Breast epithelium (tissue), 4 donors: ENCODE measurements around the gene PATL2. TPM values are rescaled to one million over a fixed set of nuclear protein-coding genes. Genes with fewer than 3 reads are reported as not detected.

ENCODE experiments used
- DNase-seq, 2 donors: peaks; one replicate each; pipeline ENCODE4 v3.0.0-alpha.2; 2019; ENCODE audit warnings: low spot score in 2 of 2
- H3K27ac ChIP-seq, 2 donors: fragments of 200-600 bp; sonication (generic) in 1 of 2; one replicate each; pipeline ENCODE4 v1.5.1; 2016 to 2019; ENCODE audit warnings: mild to moderate bottlenecking in 1 of 2
- H3K27me3 ChIP-seq, 2 donors: fragments of 200-600 bp; sonication (generic) in 1 of 2; one replicate each; pipeline versions ENCODE4 v1.5.1 to v1.6.0; 2017 to 2019; ENCODE audit warnings: control low read depth in 1 of 2, mild to moderate bottlenecking in 1 of 2
- H3K36me3 ChIP-seq: fragments of 200-600 bp; one replicate; pipeline ENCODE4 v1.5.1; 2019
- H3K4me1 ChIP-seq, 2 donors: fragments of 200-600 bp; sonication (generic); one replicate each; pipeline ENCODE4 v1.5.1; 2016 to 2019; ENCODE audit warnings: control low read depth in 1 of 2
- H3K4me3 ChIP-seq, 3 donors: fragments of 200-600 bp; sonication (generic); 1 replicate in 2 of 3; 2 replicates in 1 of 3; pipeline ENCODE4 v1.5.1; 2016 to 2019; ENCODE audit warnings: mild to moderate bottlenecking in 3 of 3, moderate library complexity in 2 of 3
- H3K9me3 ChIP-seq, 2 donors: fragments of 200-600 bp; sonication (generic) in 1 of 2; one replicate each; pipeline ENCODE4 v1.5.1; 2016 to 2019; ENCODE audit warnings: control low read depth in 1 of 2
- POLR2A ChIP-seq: fragments of 450-650 bp; IDR thresholded peaks from one replicate; pipeline ENCODE4 v1.6.1; 2016; ENCODE audit warnings: antibody characterized with exemption, mild to moderate bottlenecking, moderate library complexity
- POLR2AphosphoS5 ChIP-seq, 3 donors: sonication (generic); formaldehyde crosslinking; IDR thresholded peaks; one replicate each; pipeline ENCODE4 v1.6.1; 2017; ENCODE audit warnings: antibody characterized with exemption in 3 of 3
- intact Hi-C: fragments of 100-400 bp; cut with DNase I; formaldehyde crosslinking; loops from one replicate; pipeline ENCODE4 v1.15.1; 2023; ENCODE audit warnings: low total_unique reads
- total RNA-seq, 3 donors: library from RNA; depleted of rRNA; stranded (reverse); fragments of >200 nt; gene quantifications; one replicate each; pipeline ENCODE4 v1.1.0, GENCODE V29; 2016
- TF ChIP-seq, protein P1 (sequence below), 3 donors: fragments of 450-650 bp; IDR thresholded peaks; one replicate each; pipeline ENCODE4 v1.5.1; 2016 to 2017; ENCODE audit warnings: antibody characterized with exemption in 3 of 3, mild to moderate bottlenecking in 3 of 3, moderate library complexity in 3 of 3

PATL2 gene
- total RNA-seq, 3 donors from 2014 or later, result 1.6 to 2.6 (median 2.2) TPM

DNA sequence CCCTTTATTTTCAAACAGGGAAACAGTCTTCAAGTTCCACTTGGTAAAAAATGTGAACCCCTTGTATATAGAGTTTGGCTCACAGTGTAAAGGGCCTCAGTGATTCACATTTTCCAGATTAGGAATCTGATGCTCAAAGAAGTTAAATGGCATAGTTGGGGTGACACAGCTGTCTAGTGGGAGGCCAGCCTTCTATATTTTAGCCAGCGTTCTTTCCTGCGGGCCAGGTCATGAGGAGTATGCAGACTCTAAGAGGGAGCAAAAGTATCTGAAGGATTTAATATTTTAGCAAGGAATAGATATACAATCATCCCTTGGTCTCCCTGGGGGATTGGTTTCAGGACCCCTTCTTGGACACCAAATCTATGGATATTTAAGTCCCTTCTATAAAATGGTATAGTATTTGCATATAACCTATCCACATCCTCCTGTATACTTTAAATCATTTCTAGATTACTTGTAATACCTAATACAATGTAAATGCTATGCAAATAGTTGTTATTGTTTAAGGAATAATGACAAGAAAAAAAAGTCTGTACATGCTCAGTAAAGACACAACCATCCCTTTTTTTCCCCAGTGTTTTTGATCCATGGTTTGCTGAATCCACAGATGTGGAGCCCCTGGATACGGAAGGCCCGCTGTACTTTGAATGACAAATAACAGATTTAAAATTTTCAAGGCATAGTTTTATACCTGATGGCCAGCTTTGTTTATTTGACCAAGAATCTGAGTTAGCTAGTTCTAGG, 7.2 kb upstream of the PATL2 start:
- Histone ChIP-seq H3K9me3 (no peaks in the 10 kb centered on the region), H3K4me3 (no peak overlapping the region), H3K27ac (no peak overlapping the region), H3K4me1 (peaks cover 0 to 12% of the 10 kb centered on the region in 2 donors), H3K27me3 (no peaks in the 10 kb centered on the region), H3K36me3 (peaks cover 8% of the 10 kb centered on the region)
- TF ChIP-seq POLR2A (no peak), POLR2AphosphoS5 (IDR thresholded peaks at IDR 0.05) (no peak)
- TF ChIP-seq, protein P1, sequence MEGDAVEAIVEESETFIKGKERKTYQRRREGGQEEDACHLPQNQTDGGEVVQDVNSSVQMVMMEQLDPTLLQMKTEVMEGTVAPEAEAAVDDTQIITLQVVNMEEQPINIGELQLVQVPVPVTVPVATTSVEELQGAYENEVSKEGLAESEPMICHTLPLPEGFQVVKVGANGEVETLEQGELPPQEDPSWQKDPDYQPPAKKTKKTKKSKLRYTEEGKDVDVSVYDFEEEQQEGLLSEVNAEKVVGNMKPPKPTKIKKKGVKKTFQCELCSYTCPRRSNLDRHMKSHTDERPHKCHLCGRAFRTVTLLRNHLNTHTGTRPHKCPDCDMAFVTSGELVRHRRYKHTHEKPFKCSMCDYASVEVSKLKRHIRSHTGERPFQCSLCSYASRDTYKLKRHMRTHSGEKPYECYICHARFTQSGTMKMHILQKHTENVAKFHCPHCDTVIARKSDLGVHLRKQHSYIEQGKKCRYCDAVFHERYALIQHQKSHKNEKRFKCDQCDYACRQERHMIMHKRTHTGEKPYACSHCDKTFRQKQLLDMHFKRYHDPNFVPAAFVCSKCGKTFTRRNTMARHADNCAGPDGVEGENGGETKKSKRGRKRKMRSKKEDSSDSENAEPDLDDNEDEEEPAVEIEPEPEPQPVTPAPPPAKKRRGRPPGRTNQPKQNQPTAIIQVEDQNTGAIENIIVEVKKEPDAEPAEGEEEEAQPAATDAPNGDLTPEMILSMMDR (IDR thresholded peaks at IDR 0.05), result no peak
- intact Hi-C loops, result no loop called here
- DNase-seq, result no peak

DNA sequence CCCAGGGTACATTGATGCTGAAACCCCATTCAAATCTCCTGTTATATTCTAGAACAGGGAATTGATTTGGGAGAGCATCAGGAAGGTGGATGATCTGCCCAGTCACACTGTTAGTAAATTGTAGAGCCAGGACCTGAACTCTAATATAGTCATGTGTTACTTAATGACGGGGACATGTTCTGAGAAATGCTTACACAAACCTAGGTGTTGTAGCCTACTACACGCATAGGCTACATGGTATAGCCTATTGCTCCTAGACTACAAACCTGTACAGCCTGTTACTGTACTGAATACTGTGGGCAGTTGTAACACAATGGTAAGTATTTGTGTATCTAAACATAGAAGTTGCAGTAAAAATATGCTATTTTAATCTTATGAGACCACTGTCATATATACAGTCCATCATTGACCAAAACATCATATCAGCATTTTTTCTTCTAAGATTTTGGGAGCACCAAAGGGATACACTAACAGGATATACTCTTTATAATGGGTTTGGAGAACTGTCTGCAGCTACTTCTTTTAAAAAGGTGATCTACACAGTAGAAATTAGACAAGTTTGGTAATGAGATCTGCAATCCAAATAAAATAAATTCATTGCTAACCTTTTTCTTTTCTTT, 6.0 kb upstream of the PATL2 start:
- Histone ChIP-seq H3K4me3 (no peak overlapping the region), H3K9me3 (no peaks in the 10 kb centered on the region), H3K4me1 (peaks cover 0 to 12% of the 10 kb centered on the region in 2 donors), H3K27me3 (no peaks in the 10 kb centered on the region), H3K27ac (no peak overlapping the region), H3K36me3 (peaks cover 8% of the 10 kb centered on the region)
- no peak for TF ChIP-seq POLR2AphosphoS5 (IDR thresholded peaks at IDR 0.05)
- TF ChIP-seq, protein P1 (IDR thresholded peaks at IDR 0.05), result no peak
- TF ChIP-seq POLR2A, result no peak
- no peak for DNase-seq
- intact Hi-C loops, result no loop called here

GRCh38 chr15:44715797-44716334, 4.7 kb upstream of the PATL2 start:
- TF ChIP-seq POLR2AphosphoS5 (IDR thresholded peaks at IDR 0.05) (no peak), POLR2A (no peak)
- TF ChIP-seq, protein P1 (IDR thresholded peaks at IDR 0.05), result no peak
- H3K9me3 ChIP-seq, result no peaks in the 10 kb centered on the region
- no peak for DNase-seq
- intact Hi-C loops, result no loop called here
- H3K27ac ChIP-seq, result no peak overlapping the region
- peaks cover 0 to 12% of the 10 kb centered on the region in 2 donors for H3K4me1 ChIP-seq
- peaks cover 8% of the 10 kb centered on the region for H3K36me3 ChIP-seq
- H3K27me3 ChIP-seq, result no peaks in the 10 kb centered on the region
- H3K4me3 ChIP-seq, result no peak overlapping the region

DNA sequence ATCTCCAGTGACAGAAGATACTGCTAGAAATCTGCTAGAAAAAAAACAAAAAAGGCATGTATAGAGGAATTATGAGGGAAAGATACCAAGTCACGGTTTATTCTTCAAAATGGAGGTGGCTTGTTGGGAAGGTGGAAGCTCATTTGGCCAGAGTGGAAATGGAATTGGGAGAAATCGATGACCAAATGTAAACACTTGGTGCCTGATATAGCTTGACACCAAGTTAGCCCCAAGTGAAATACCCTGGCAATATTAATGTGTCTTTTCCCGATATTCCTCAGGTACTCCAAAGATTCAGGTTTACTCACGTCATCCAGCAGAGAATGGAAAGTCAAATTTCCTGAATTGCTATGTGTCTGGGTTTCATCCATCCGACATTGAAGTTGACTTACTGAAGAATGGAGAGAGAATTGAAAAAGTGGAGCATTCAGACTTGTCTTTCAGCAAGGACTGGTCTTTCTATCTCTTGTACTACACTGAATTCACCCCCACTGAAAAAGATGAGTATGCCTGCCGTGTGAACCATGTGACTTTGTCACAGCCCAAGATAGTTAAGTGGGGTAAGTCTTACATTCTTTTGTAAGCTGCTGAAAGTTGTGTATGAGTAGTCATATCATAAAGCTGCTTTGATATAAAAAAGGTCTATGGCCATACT, 4.1 kb upstream of the PATL2 start:
- no peak overlapping the region for H3K27ac ChIP-seq
- H3K36me3 ChIP-seq, result peaks cover 8% of the 10 kb centered on the region
- TF ChIP-seq, protein P1 (IDR thresholded peaks at IDR 0.05), result no peak
- TF ChIP-seq POLR2A (no peak), POLR2AphosphoS5 (IDR thresholded peaks at IDR 0.05) (no peak)
- H3K4me3 ChIP-seq, result no peak overlapping the region
- no peak for DNase-seq
- H3K4me1 ChIP-seq, result peaks cover 0 to 12% of the 10 kb centered on the region in 2 donors
- intact Hi-C loops, result no loop called here
- no peaks in the 10 kb centered on the region for H3K27me3 ChIP-seq
- no peaks in the 10 kb centered on the region for H3K9me3 ChIP-seq
